DMS53 treated with DMSO at 0.1 percent for 48 hours (cell line): ENCODE data around the gene RAB28.

Experiments used
- DNase-seq: peaks from one replicate; lab custom pipeline; 2025; ENCODE audit not compliant: unreplicated experiment; lab: John Stamatoyannopoulos, UW

RAB28 gene

GRCh38 chr4:13484122-13484748 is at the start of gene RAB28:
RAB28 (minus strand) TSS chr4:13484340.
- peak; percentile 94 for DNase-seq

- DNase-seq: no peak
Observed at GRCh38 chr4:13531625-13531998, 47.5 kb upstream of the RAB28 start.

GRCh38 chr4:13530823-13531624 is 46.9 kb upstream of the RAB28 start:
- no peak for DNase-seq

GRCh38 chr4:13529128-13529919 is 45.2 kb upstream of the RAB28 start:
- DNase-seq: no peak

GRCh38 chr4:13528821-13529127 is 44.6 kb upstream of the RAB28 start:
- DNase-seq: no peak

- no peak for DNase-seq
Observed at GRCh38 chr4:13527981-13528820, 44.1 kb upstream of the RAB28 start.

- DNase-seq: no peak
Observed at GRCh38 chr4:13527192-13527980, 43.2 kb upstream of the RAB28 start.

- no peak for DNase-seq
Observed at GRCh38 chr4:13526658-13527057, 42.5 kb upstream of the RAB28 start.

GRCh38 chr4:13525606-13526281 is 41.6 kb upstream of the RAB28 start:
- no peak for DNase-seq

- no peak for DNase-seq
Observed at GRCh38 chr4:13524504-13525243, 40.5 kb upstream of the RAB28 start.

GRCh38 chr4:13523591-13524503 is 39.7 kb upstream of the RAB28 start:
- DNase-seq: no peak

- no peak for DNase-seq
Observed at GRCh38 chr4:13523105-13523477, 39.0 kb upstream of the RAB28 start.

GRCh38 chr4:13522282-13523104 is 38.4 kb upstream of the RAB28 start:
- no peak for DNase-seq

GRCh38 chr4:13521047-13521446 is 36.9 kb upstream of the RAB28 start:
- DNase-seq: no peak

- no peak for DNase-seq
Observed at GRCh38 chr4:13516315-13516860, 32.2 kb upstream of the RAB28 start.

GRCh38 chr4:13515268-13515667 is 31.1 kb upstream of the RAB28 start:
- DNase-seq: no peak

GRCh38 chr4:13514722-13515121 is 30.6 kb upstream of the RAB28 start:
- DNase-seq: no peak
